ENCODE measurements around the gene NPBWR2.
"Not testable (repeated sequence)": the region's sequence is repeated elsewhere in the genome, so short reads cannot be mapped to it uniquely, and the experiment has no call there.

The NPBWR2 gene

DNA sequence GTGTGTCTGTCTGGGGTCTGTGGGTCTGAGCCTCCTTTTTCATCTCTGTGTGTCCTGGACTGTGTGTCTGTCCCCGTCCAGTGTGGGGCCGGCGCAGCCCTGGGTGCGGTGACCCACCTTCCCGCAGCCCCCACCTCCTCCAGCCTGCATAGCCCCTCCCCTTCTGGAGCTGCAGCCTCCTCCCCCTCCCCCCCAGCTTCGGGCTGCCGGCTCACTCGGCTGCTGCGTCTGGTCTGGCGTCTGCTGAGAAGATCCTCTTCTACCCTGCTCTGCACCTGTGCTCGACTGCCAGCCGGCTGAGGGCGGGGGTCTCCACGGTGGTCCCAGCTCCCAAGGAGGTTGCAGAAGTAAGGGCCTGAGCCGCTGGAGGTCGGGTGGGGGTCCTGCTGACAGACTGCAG lies 15.6 kb downstream of the NPBWR2 start:
- Histone ChIP-seq H3K27ac (ENCODE audit: low read length) (no peak overlapping the region), H3K9me3 (ENCODE audit: control insufficient read depth in 2 of 2, low read length in 2 of 2) (peaks cover 0 to 3% of the 10 kb centered on the region in 2 donors), H3K4me3 (ENCODE audit: low read length in 2 of 2) (no peak overlapping the region), H3K27me3 (ENCODE audit: control insufficient read depth in 1 of 2, insufficient read depth in 2 of 2, low read length in 2 of 2) (peaks cover 15 to 22% of the 10 kb centered on the region in 2 donors), H3K36me3 (ENCODE audit: control insufficient read depth in 2 of 2, insufficient read depth in 2 of 2, low read length in 2 of 2) (no peaks in the 10 kb centered on the region), H3K4me1 (ENCODE audit: control insufficient read depth, insufficient read depth, low read length) (no peaks in the 10 kb centered on the region), H3K9ac (ENCODE audit: low read length in 2 of 2) (no peak overlapping the region)

DNA sequence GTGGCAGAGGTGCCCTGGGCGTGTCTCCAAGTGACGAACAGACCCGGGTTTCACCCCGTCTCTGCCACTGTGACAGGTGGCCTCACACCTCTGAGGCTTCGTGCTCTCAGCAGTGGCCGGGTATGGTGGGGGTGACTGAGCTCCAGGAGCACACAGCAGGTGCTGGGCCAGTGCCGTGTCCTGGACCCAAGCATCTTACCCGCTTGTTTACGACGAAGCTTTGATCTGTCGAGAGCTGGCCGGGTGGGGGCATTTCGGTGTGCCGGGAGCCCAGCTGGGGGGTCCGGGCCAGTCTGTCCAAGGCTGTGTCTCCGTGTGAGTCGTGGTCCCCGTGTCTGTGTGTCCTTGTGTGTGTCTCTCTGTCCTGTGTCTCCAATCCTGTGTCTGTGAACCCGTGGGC lies 16.0 kb downstream of the NPBWR2 start:
- Histone ChIP-seq H3K36me3 (ENCODE audit: control insufficient read depth in 2 of 2, insufficient read depth in 2 of 2, low read length in 2 of 2) (no peaks in the 10 kb centered on the region), H3K9me3 (ENCODE audit: control insufficient read depth in 2 of 2, low read length in 2 of 2) (peaks cover 0 to 3% of the 10 kb centered on the region in 2 donors), H3K4me1 (ENCODE audit: control insufficient read depth, insufficient read depth, low read length) (no peaks in the 10 kb centered on the region), H3K27ac (ENCODE audit: low read length) (no peak overlapping the region), H3K4me3 (ENCODE audit: low read length in 2 of 2) (no peak overlapping the region), H3K9ac (ENCODE audit: low read length in 2 of 2) (no peak overlapping the region), H3K27me3 (ENCODE audit: control insufficient read depth in 1 of 2, insufficient read depth in 2 of 2, low read length in 2 of 2) (peaks cover 14 to 20% of the 10 kb centered on the region in 2 donors)

DNA sequence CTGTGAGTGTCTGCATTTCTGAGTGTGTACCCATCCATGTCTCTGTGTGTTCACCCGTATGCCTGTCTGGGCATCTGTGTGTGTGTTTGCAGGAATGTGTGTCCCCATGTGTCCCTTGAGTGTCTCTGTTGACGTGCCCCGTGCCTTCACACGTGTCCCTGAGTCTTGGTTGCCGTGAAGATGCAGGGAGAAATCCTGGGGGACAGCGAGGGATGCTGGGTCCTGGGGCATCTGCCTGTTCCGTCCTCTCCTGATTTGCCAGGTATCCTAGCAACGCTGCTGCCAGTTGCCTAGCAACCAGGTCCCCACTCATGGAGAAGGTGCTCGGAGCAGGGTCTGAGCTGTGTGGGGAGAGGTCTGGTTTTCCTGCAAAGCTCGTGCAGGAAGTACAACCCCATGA lies 17.2 kb downstream of the NPBWR2 start:
- Histone ChIP-seq H3K36me3 (ENCODE audit: control insufficient read depth in 2 of 2, insufficient read depth in 2 of 2, low read length in 2 of 2) (no peaks in the 10 kb centered on the region), H3K9me3 (ENCODE audit: control insufficient read depth in 2 of 2, low read length in 2 of 2) (peaks cover 0 to 3% of the 10 kb centered on the region in 2 donors), H3K9ac (ENCODE audit: low read length in 2 of 2) (no peak overlapping the region), H3K27me3 (ENCODE audit: control insufficient read depth in 1 of 2, insufficient read depth in 2 of 2, low read length in 2 of 2) (peaks cover 15 to 19% of the 10 kb centered on the region in 2 donors), H3K4me1 (ENCODE audit: control insufficient read depth, insufficient read depth, low read length) (no peaks in the 10 kb centered on the region), H3K4me3 (ENCODE audit: low read length in 2 of 2) (no peak overlapping the region), H3K27ac (ENCODE audit: low read length) (no peak overlapping the region)

DNA sequence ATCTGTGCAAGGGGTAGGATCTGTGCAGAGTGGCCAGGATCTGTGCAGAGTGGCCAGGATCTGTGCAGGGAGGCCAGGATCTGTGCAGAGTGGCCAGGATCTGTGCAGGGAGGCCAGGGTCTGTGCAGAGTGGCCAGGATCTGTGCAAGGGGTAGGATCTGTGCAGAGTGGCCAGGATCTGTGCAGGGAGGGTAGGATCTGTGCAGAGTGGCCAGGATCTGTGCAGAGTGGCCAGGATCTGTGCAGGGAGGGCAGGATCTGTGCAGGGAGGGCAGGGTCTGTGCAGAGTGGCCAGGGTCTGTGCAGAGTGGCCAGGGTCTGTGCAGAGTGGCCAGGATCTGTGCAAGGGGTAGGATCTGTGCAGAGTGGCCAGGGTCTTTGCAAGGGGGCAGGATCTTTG lies 18.8 kb downstream of the NPBWR2 start:
- not testable (repeated sequence) for H3K9ac ChIP-seq (ENCODE audit: low read length in 2 of 2); H3K36me3 ChIP-seq (ENCODE audit: control insufficient read depth in 2 of 2, insufficient read depth in 2 of 2, low read length in 2 of 2); H3K27ac ChIP-seq (ENCODE audit: low read length); H3K9me3 ChIP-seq (ENCODE audit: control insufficient read depth in 2 of 2, low read length in 2 of 2); H3K4me3 ChIP-seq (ENCODE audit: low read length in 2 of 2)
- H3K27me3 ChIP-seq (ENCODE audit: control insufficient read depth in 1 of 2, insufficient read depth in 2 of 2, low read length in 2 of 2): peaks cover 29% of the 10 kb centered on the region in 2 donors
- peaks cover 10% of the 10 kb centered on the region for H3K4me1 ChIP-seq (ENCODE audit: control insufficient read depth, insufficient read depth, low read length)

DNA sequence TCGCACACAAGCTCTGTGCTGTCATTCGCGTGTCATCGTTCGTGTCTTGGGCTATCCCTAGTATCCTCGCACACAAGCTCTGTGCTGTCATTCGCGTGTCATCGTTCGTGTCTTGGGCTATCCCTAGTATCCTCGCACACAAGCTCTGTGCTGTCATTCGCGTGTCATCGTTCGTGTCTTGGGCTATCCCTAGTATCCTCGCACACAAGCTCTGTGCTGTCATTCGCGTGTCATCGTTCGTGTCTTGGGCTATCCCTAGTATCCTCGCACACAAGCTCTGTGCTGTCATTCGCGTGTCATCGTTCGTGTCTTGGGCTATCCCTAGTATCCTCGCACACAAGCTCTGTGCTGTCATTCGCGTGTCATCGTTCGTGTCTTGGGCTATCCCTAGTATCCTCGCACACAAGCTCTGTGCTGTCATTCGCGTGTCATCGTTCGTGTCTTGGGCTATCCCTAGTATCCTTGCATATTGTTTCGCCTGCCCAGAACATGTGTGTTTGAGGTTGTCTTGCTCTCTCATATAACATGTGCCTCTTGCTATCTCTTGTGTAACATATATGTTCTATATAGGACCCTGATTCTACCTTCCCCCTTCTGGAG lies 20.0 kb downstream of the NPBWR2 start:
- H3K9ac ChIP-seq (ENCODE audit: low read length in 2 of 2); H3K36me3 ChIP-seq (ENCODE audit: control insufficient read depth in 2 of 2, insufficient read depth in 2 of 2, low read length in 2 of 2); H3K4me3 ChIP-seq (ENCODE audit: low read length in 2 of 2); H3K27ac ChIP-seq (ENCODE audit: low read length); H3K9me3 ChIP-seq (ENCODE audit: control insufficient read depth in 2 of 2, low read length in 2 of 2): not testable (repeated sequence)
- Histone ChIP-seq H3K4me1 (ENCODE audit: control insufficient read depth, insufficient read depth, low read length) (peaks cover 18% of the 10 kb centered on the region), H3K27me3 (ENCODE audit: control insufficient read depth in 1 of 2, insufficient read depth in 2 of 2, low read length in 2 of 2) (peaks cover 29% of the 10 kb centered on the region in 2 donors)

DNA sequence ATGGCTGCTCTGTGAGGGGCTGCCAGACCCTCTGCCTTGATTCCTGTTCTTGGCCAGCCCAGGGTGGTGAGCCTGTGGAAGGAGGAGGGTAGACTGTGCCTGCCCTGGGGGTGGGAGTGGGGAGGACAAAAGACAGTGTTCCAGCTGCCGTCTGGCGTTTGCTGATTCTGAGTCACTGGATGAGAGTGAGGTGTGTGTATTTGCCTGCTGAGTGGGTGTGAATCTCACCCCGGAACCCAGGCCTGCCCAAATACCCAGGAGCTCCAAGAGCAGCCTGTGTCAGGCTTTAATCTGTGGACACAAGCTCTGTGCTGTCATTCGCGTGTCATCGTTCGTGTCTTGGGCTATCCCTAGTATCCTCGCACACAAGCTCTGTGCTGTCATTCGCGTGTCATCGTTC lies 20.6 kb downstream of the NPBWR2 start:
- no peak overlapping the region for H3K4me3 ChIP-seq (ENCODE audit: low read length in 2 of 2)
- H3K9ac ChIP-seq (ENCODE audit: low read length in 2 of 2): no peak overlapping the region
- peaks cover 0 to 3% of the 10 kb centered on the region in 2 donors for H3K9me3 ChIP-seq (ENCODE audit: control insufficient read depth in 2 of 2, low read length in 2 of 2)
- H3K27ac ChIP-seq (ENCODE audit: low read length): no peak overlapping the region
- peaks cover 20% of the 10 kb centered on the region for H3K4me1 ChIP-seq (ENCODE audit: control insufficient read depth, insufficient read depth, low read length)
- no peaks in the 10 kb centered on the region for H3K36me3 ChIP-seq (ENCODE audit: control insufficient read depth in 2 of 2, insufficient read depth in 2 of 2, low read length in 2 of 2)
- H3K27me3 ChIP-seq (ENCODE audit: control insufficient read depth in 1 of 2, insufficient read depth in 2 of 2, low read length in 2 of 2): peaks cover 28 to 30% of the 10 kb centered on the region in 2 donors

DNA sequence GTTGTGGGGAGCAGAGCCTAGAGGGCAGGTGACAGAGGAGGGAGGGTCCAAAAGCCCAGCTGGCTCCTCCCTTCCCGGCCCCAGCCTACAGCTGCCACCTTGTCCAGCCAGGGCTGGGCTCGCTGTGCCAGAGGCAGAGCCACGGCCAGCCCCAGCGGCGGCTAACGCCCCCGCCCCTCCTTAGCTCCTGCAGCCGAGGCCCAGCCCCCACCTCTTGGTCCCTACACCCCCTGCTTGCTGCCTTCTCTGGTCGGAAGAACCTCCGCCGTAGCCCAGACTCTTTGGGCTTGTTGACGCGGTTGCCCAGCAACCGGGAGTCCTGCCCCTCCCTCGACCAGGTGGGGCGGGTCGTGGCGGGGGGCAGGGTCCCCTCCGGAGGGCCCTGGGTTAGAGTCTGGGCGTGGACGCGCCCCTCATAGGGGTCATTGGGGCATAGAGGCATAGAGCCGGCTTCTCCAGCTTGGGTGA lies 22.6 kb downstream of the NPBWR2 start:
- H3K4me3 ChIP-seq (ENCODE audit: low read length in 2 of 2): no peak overlapping the region
- H3K9me3 ChIP-seq (ENCODE audit: control insufficient read depth in 2 of 2, low read length in 2 of 2): peaks cover 0 to 3% of the 10 kb centered on the region in 2 donors
- H3K36me3 ChIP-seq (ENCODE audit: control insufficient read depth in 2 of 2, insufficient read depth in 2 of 2, low read length in 2 of 2): no peaks in the 10 kb centered on the region
- H3K9ac ChIP-seq (ENCODE audit: low read length in 2 of 2): no peak overlapping the region
- H3K27ac ChIP-seq (ENCODE audit: low read length): no peak overlapping the region
- peaks cover 20% of the 10 kb centered on the region for H3K4me1 ChIP-seq (ENCODE audit: control insufficient read depth, insufficient read depth, low read length)
- H3K27me3 ChIP-seq (ENCODE audit: control insufficient read depth in 1 of 2, insufficient read depth in 2 of 2, low read length in 2 of 2): peaks cover 28 to 30% of the 10 kb centered on the region in 2 donors

DNA sequence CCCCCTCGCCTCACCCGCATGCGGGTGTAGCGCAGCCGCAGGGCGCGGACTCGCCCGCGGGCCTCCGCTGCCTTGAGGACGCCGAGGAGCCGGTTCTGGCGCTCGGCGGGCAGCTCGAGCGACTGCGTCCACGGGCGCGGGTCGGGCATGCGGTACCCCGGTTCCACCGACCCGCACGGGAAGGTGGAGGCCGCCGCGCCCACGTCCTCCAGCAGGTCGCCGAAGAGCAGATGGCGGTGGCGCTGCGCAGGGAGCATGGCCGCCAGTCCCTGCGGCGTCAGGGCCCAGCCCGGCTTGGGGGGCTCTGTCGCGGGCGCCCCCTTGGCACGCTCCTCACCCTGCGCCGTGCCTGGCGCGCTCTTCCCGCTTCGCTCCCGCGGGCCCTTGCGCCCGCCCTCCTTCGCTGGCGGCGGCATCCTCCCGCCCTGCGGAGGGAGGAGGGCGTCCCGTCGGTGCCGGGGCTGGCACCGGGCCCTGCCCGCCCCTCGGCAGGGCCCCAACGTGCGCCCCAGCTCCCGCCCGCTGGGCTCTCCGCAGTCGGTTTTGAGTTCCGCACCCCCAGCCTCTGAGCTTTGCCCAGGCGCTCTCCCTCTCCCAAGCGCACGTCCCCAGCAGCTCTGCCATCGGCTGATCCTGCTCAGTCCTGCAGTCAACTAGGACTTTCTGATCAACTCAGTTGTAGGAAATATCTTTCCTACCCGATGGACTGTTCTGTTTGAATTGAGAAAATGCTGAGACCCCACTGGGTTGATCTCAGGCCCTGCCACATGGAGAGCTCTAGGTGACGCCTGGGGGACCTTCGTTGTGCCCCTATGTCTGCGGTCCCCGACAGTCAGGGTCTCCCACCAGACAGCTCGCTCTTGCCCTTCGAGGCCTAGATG lies 23.3 kb downstream of the NPBWR2 start, which contains the start of gene LKAAEAR1:
Gene LKAAEAR1, minus strand, starts transcription at position 595 of the 881 bp plus-strand sequence. Its CDS starts 179 bp downstream, at position 416.
- H3K4me3 ChIP-seq (ENCODE audit: low read length in 2 of 2): peak within 1 kb of the TSS; percentile 31 to 69
- peaks cover 0 to 3% of the 10 kb centered on the region in 2 donors for H3K9me3 ChIP-seq (ENCODE audit: control insufficient read depth in 2 of 2, low read length in 2 of 2)
- no peaks in the 10 kb centered on the region for H3K36me3 ChIP-seq (ENCODE audit: control insufficient read depth in 2 of 2, insufficient read depth in 2 of 2, low read length in 2 of 2)
- peaks cover 25% of the 10 kb centered on the region for H3K4me1 ChIP-seq (ENCODE audit: control insufficient read depth, insufficient read depth, low read length)
- H3K9ac ChIP-seq (ENCODE audit: low read length in 2 of 2): no peak within 1 kb of the TSS
- peaks cover 23 to 30% of the 10 kb centered on the region in 2 donors for H3K27me3 ChIP-seq (ENCODE audit: control insufficient read depth in 1 of 2, insufficient read depth in 2 of 2, low read length in 2 of 2)
- H3K27ac ChIP-seq (ENCODE audit: low read length): no peak within 1 kb of the TSS

DNA sequence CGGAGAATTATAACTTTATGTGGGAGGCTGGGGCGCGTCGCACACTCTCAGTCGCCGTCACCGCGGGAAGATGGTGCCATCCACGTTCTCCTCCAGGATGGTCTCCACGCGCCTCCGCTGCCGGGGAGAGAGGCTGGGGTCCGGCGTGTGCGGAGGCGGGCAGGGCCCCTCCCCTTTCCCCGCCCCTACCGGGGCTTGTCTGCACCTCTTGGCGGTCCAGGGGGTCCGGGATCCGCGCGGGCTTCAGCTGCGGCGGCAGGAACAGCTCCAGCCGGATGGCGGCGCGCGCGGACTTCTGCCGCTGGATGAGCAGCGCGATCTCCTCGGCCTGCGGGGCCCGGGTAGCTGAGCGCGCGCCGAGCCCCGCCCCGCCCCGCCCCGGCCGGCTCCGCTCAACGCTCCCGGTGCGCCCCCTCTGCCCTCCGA lies 24.0 kb downstream of the NPBWR2 start:
- H3K9ac ChIP-seq (ENCODE audit: low read length in 2 of 2): no peak overlapping the region
- H3K36me3 ChIP-seq (ENCODE audit: control insufficient read depth in 2 of 2, insufficient read depth in 2 of 2, low read length in 2 of 2): no peaks in the 10 kb centered on the region
- H3K27ac ChIP-seq (ENCODE audit: low read length): no peak overlapping the region
- peaks cover 31% of the 10 kb centered on the region for H3K4me1 ChIP-seq (ENCODE audit: control insufficient read depth, insufficient read depth, low read length)
- peaks cover 19 to 30% of the 10 kb centered on the region in 2 donors for H3K27me3 ChIP-seq (ENCODE audit: control insufficient read depth in 1 of 2, insufficient read depth in 2 of 2, low read length in 2 of 2)
- peak overlapping the region; percentile 31 to 69 for H3K4me3 ChIP-seq (ENCODE audit: low read length in 2 of 2)
- peaks cover 0 to 3% of the 10 kb centered on the region in 2 donors for H3K9me3 ChIP-seq (ENCODE audit: control insufficient read depth in 2 of 2, low read length in 2 of 2)

DNA sequence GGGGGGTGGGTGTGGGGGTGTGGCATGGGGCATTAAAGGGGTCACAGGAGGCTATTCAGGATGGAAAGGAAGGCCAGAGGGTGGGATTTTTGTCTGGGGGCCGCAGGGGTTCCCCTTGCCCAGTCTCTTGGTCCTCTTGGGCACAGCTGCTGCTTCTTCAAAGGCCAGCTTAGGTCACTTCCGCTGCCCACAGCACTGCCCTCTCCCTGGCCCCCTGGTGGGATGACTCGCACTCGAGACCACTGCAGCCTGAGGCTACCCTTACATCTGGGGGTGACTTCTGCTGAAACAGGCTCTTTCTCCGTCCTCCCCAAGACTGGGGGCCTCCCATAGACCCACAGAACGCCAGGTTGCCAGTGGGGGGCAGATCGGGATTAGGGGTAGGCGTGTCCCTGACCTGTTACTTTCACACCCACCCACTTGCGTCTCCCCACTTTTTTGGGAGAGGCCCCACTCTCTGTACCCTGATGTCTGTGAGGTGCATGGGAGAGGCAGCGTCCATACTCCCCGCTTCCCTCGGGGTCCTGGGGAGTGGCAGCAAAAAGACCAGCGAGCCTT lies 24.5 kb downstream of the NPBWR2 start:
- Histone ChIP-seq H3K4me1 (ENCODE audit: control insufficient read depth, insufficient read depth, low read length) (peaks cover 34% of the 10 kb centered on the region), H3K27ac (ENCODE audit: low read length) (no peak overlapping the region), H3K4me3 (ENCODE audit: low read length in 2 of 2) (peak overlapping the region in 1 of 2 donors; percentile 69), H3K9ac (ENCODE audit: low read length in 2 of 2) (no peak overlapping the region), H3K27me3 (ENCODE audit: control insufficient read depth in 1 of 2, insufficient read depth in 2 of 2, low read length in 2 of 2) (peaks cover 18 to 30% of the 10 kb centered on the region in 2 donors), H3K36me3 (ENCODE audit: control insufficient read depth in 2 of 2, insufficient read depth in 2 of 2, low read length in 2 of 2) (no peaks in the 10 kb centered on the region), H3K9me3 (ENCODE audit: control insufficient read depth in 2 of 2, low read length in 2 of 2) (peaks cover 0 to 3% of the 10 kb centered on the region in 2 donors)
